ENCODE measurements around the gene SLC4A4. TPM values are rescaled to one million over a fixed set of nuclear protein-coding genes. Genes with fewer than 3 reads are reported as not detected.

Gene SLC4A4
- total and polyA plus RNA-seq, 10 of the 15 experiments (the other 5 are each of a cell fraction or from before 2014, with no cell fraction given) = 0.05 to 0.44 (median 0.18) TPM

DNA sequence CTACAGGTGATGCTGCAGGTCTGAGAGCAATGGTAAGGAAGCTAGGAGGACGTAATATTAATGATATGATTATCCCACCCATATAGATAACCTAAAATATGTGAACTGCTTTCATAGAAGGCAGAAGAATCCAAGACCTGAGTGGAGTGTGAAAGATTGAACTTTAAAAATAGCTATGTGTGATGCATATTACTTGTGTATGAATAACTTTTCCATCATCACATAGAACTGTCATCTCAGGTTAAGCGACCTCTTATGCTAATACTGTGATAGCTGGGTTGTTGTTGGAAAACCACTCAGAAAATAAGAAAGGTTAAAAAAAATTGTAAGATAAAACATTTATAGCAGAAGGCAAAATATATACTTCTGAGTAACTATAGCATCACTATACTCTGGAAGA is 90.3 kb downstream of the SLC4A4 start:
- ChIA-PET SMC1A (ENCODE audit: uncharacterized antibody, unreplicated experiment) (no interaction called here), POLR2A (no interaction called here), RAD21 (ENCODE audit: unreplicated experiment) (interaction anchor here (0.7 kb wide), 1 partner anchor 11 kb away, joined by 3 read pairs; no protein-coding TSS in a partner anchor), CTCF (no interaction called here)
- no peak overlapping the region for H2AFZ ChIP-seq (ENCODE audit: control insufficient read depth, low read depth, low read length)
- no peak for DNase-seq (ENCODE audit: low read depth, low spot score)
- no peak for ATAC-seq
- no peak for FAIRE-seq
- TF ChIP-seq RAD51 (IDR thresholded peaks at IDR 0.05) (no peak), SMARCA5 (IDR thresholded peaks at IDR 0.05) (no peak), ZBED1 (IDR thresholded peaks at IDR 0.05; ENCODE audit: borderline replicate concordance) (no peak), TAF1 (IDR thresholded peaks at IDR 0.05; ENCODE audit: borderline replicate concordance, low read depth, low read length) (no peak), POLR2A (IDR thresholded peaks at IDR 0.05; ENCODE audit: low read depth, low read length) (no peak), CBFB (IDR thresholded peaks at IDR 0.05; ENCODE audit: low read depth) (no peak), HDGF (IDR thresholded peaks at IDR 0.05) (no peak), ZNF274 (IDR thresholded peaks at IDR 0.05; ENCODE audit: insufficient read depth, insufficient read length) (no peak)
- BruUV-seq (replicated peaks) = no TSS peak
- no peaks in the 10 kb centered on the region for H4K20me1 ChIP-seq (ENCODE audit: control insufficient read depth, insufficient read depth)
- intact Hi-C loops (cut with micrococcal nuclease; ENCODE audit: unreplicated experiment) = no loop called here
- H3K9me3 ChIP-seq (replicated peaks; ENCODE audit: control insufficient read depth, insufficient read depth, low read length) = no peaks in the 10 kb centered on the region
- in situ Hi-C loops (cut with MboI) = no loop called here
- H3K79me2 ChIP-seq (ENCODE audit: control insufficient read depth, insufficient read depth, low read length) = no peaks in the 10 kb centered on the region
- H3K27ac ChIP-seq (ENCODE audit: control insufficient read depth, insufficient read depth) = no peak overlapping the region
- H3K4me1 ChIP-seq (ENCODE audit: control insufficient read depth, insufficient read depth, low read length) = no peaks in the 10 kb centered on the region
- no peaks in the 10 kb centered on the region; a peak in 1 of 4 replicates for H3K27me3 ChIP-seq (replicated peaks in 1 of 2; ENCODE audit: control insufficient read depth in 2 of 2, insufficient read depth in 2 of 2, low read length in 1 of 2)
- no peaks in the 10 kb centered on the region for H3K36me3 ChIP-seq (ENCODE audit: control insufficient read depth in 2 of 2, insufficient read depth in 2 of 2, low read length in 1 of 2)
- WGBS (ENCODE audit: insufficient coverage, insufficient replicate concordance, low lambda C conversion rate, missing lambda C conversion rate) = 0% methylated on average over 2 of the region's 2 CpGs
- no peak overlapping the region for H3K4me2 ChIP-seq (ENCODE audit: control insufficient read depth, insufficient read depth)
- H3K9ac ChIP-seq (ENCODE audit: control insufficient read depth, insufficient read depth, low read length) = no peak overlapping the region
- no peak overlapping the region for H3K4me3 ChIP-seq

DNA sequence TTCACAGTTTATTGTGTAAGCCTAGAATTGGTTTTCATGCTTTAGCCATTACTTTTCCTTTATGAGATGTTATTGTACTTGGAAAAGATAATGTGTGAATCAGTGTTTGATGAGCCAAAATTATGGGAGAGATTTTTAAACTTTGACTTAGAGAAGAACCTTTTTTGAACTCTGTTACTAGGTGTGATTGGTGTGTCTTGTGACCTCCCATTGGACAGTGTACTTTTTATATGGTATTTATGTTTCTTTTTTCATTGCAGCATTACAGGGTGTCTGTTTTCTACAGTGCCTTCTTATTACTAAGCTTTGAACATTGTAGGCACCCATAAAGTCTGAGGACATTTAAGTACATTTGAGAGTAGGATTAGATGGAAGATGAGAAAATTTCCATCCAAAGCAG is 91.1 kb downstream of the SLC4A4 start:
- in situ Hi-C loops (cut with MboI) = no loop called here
- TF ChIP-seq BACH1 (IDR thresholded peaks at IDR 0.05; ENCODE audit: borderline replicate concordance) (no peak), SIN3A (IDR thresholded peaks at IDR 0.05; ENCODE audit: low read depth, low read length) (no peak), CREB1 (IDR thresholded peaks at IDR 0.05; ENCODE audit: low read depth) (no peak), SIX5 (IDR thresholded peaks at IDR 0.05; ENCODE audit: low read depth, low read length, severe bottlenecking) (no peak), PAX8 (IDR thresholded peaks at IDR 0.05) (no peak), TBL1XR1 (IDR thresholded peaks at IDR 0.05; ENCODE audit: low read depth, low read length) (no peak), SREBF1 (IDR thresholded peaks at IDR 0.05; ENCODE audit: low read length) (no peak), YY1 (IDR thresholded peaks at IDR 0.05; ENCODE audit: low read depth, low read length) (no peak), KAT2A (conservative IDR thresholded peaks at IDR 0.05; ENCODE audit: control insufficient read depth, low read depth, low read length) (no peak), JUNB (IDR thresholded peaks at IDR 0.05) (no peak), SMAD5 (IDR thresholded peaks at IDR 0.05; ENCODE audit: low read depth) (no peak), HDAC2 (IDR thresholded peaks at IDR 0.05) (no peak)
- TF ChIP-seq, protein P1, sequence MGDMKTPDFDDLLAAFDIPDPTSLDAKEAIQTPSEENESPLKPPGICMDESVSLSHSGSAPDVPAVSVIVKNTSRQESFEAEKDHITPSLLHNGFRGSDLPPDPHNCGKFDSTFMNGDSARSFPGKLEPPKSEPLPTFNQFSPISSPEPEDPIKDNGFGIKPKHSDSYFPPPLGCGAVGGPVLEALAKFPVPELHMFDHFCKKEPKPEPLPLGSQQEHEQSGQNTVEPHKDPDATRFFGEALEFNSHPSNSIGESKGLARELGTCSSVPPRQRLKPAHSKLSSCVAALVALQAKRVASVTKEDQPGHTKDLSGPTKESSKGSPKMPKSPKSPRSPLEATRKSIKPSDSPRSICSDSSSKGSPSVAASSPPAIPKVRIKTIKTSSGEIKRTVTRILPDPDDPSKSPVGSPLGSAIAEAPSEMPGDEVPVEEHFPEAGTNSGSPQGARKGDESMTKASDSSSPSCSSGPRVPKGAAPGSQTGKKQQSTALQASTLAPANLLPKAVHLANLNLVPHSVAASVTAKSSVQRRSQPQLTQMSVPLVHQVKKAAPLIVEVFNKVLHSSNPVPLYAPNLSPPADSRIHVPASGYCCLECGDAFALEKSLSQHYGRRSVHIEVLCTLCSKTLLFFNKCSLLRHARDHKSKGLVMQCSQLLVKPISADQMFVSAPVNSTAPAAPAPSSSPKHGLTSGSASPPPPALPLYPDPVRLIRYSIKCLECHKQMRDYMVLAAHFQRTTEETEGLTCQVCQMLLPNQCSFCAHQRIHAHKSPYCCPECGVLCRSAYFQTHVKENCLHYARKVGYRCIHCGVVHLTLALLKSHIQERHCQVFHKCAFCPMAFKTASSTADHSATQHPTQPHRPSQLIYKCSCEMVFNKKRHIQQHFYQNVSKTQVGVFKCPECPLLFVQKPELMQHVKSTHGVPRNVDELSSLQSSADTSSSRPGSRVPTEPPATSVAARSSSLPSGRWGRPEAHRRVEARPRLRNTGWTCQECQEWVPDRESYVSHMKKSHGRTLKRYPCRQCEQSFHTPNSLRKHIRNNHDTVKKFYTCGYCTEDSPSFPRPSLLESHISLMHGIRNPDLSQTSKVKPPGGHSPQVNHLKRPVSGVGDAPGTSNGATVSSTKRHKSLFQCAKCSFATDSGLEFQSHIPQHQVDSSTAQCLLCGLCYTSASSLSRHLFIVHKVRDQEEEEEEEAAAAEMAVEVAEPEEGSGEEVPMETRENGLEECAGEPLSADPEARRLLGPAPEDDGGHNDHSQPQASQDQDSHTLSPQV (IDR thresholded peaks at IDR 0.05) = no peak

More for the DNA sequence above, 91.1 kb downstream of the SLC4A4 start:
- Histone ChIP-seq H3K9ac (ENCODE audit: control insufficient read depth, insufficient read depth, low read length) (no peak overlapping the region), H3K36me3 (ENCODE audit: control insufficient read depth in 2 of 2, insufficient read depth in 2 of 2, low read length in 1 of 2) (no peaks in the 10 kb centered on the region), H3K4me2 (ENCODE audit: control insufficient read depth, insufficient read depth) (no peak overlapping the region), H3K27ac (ENCODE audit: control insufficient read depth, insufficient read depth) (no peak overlapping the region), H4K20me1 (ENCODE audit: control insufficient read depth, insufficient read depth) (no peaks in the 10 kb centered on the region), H2AFZ (ENCODE audit: control insufficient read depth, low read depth, low read length) (no peak overlapping the region), H3K4me3 (no peak overlapping the region), H3K4me1 (ENCODE audit: control insufficient read depth, insufficient read depth, low read length) (no peaks in the 10 kb centered on the region), H3K79me2 (ENCODE audit: control insufficient read depth, insufficient read depth, low read length) (no peaks in the 10 kb centered on the region), H3K9me3 (replicated peaks; ENCODE audit: control insufficient read depth, insufficient read depth, low read length) (no peaks in the 10 kb centered on the region), H3K27me3 (replicated peaks in 1 of 2; ENCODE audit: control insufficient read depth in 2 of 2, insufficient read depth in 2 of 2, low read length in 1 of 2) (no peaks in the 10 kb centered on the region; a peak in 1 of 4 replicates)
- no peak for ATAC-seq
- no TSS peak for BruUV-seq (replicated peaks)
- DNase-seq (ENCODE audit: low read depth, low spot score) = no peak
- ChIA-PET CTCF (no interaction called here), POLR2A (no interaction called here), SMC1A (ENCODE audit: uncharacterized antibody, unreplicated experiment) (no interaction called here), RAD21 (ENCODE audit: unreplicated experiment) (no interaction called here)
- FAIRE-seq = no peak
- intact Hi-C loops (cut with micrococcal nuclease; ENCODE audit: unreplicated experiment) = no loop called here

All from GM12878 (cell line).